ENCODE data around the gene KRTAP5-10.
A peak's percentile ranks its signal among the peaks of the same experiment; 100 is the strongest.
"Not testable (repeated sequence)": the region's sequence is repeated elsewhere in the genome, so short reads cannot be mapped to it uniquely, and the experiment has no call there.

The KRTAP5-10 gene

DNA sequence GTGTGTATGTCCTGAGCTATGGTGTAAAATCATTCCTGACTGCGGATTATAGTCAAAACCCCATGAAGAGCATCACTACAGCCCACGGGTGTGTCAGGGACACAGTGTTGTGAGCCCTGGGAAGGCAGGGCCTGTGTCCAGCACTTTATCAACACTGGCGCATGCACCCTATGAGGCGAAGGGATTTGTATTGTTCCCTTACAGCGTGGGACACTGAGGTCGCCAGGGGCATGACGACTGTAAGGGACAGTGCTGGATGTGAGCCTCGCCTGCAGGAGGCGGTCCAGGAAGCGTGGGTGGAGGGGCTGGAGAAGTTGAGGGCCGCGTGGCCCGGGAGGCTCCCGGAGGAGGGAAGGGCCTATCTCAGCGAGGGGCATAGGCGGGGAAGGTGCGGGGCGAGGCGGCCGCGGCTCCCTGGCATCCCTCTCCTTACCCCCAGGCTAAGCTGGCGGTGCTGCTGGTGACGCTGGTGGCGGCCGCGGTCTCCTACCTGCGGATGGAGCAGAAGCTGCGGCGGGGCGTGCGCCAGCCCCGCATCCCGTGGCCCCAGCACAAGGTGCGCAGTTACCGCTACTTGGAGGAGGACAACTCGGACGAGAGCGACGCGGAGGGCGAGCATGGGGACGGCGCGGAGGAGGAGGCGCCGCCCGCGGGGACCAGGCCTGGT, 41.6 kb downstream of the KRTAP5-10 start:
- H3K36me3 ChIP-seq (ENCODE audit: control insufficient read depth, low read depth, low read length); H3K9me3 ChIP-seq (ENCODE audit: control insufficient read depth, low read depth, low read length); H3K27ac ChIP-seq (ENCODE audit: low read length); H3K4me1 ChIP-seq (ENCODE audit: control insufficient read depth, low read depth, low read length); H3K9ac ChIP-seq (ENCODE audit: low read length): not testable (repeated sequence)
- Histone ChIP-seq H3K27me3 (ENCODE audit: control insufficient read depth, insufficient read depth, low read length) (peaks cover 23% of the 10 kb centered on the region), H3K4me3 (ENCODE audit: low read length) (peak overlapping the region; percentile 67)

DNA sequence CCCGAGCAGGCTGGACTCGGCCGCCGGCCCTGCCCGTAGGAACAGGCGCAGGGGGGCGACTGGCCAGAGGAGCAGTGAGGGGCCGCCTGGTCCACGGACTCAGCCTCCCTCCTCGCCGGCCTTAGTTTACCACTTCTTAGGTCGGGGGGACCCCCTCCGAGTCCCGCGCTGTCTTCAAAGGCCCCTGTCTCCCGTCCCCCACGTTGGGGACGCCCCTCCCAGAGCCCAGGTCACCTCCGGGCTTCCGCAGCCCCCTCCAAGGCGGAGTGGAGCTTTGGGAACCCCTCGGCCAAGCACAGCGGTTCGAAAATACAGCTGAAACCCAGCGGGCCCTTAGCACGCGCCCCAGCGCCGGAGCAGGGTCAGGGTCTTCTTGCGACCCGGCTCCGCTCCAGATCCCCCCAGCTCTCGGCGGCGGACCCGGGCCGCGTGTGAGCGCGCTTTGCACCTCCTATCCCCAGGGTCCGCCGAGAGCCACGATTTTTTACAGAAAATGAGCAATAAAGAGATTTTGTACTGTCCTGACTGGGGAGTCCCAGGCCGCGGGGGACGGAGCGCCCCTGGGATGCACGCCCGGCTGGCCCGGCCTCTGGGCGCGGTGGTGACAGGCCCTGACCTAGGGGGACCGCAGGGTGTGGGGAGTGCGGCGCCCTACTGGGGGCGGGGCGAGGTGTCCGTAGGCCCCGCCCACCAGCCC, 42.3 kb downstream of the KRTAP5-10 start:
- not testable (repeated sequence) for H3K36me3 ChIP-seq (ENCODE audit: control insufficient read depth, low read depth, low read length); H3K27ac ChIP-seq (ENCODE audit: low read length); H3K9me3 ChIP-seq (ENCODE audit: control insufficient read depth, low read depth, low read length); H3K4me1 ChIP-seq (ENCODE audit: control insufficient read depth, low read depth, low read length); H3K9ac ChIP-seq (ENCODE audit: low read length)
- Histone ChIP-seq H3K4me3 (ENCODE audit: low read length) (peak overlapping the region; percentile 67), H3K27me3 (ENCODE audit: control insufficient read depth, insufficient read depth, low read length) (peaks cover 23% of the 10 kb centered on the region)

DNA sequence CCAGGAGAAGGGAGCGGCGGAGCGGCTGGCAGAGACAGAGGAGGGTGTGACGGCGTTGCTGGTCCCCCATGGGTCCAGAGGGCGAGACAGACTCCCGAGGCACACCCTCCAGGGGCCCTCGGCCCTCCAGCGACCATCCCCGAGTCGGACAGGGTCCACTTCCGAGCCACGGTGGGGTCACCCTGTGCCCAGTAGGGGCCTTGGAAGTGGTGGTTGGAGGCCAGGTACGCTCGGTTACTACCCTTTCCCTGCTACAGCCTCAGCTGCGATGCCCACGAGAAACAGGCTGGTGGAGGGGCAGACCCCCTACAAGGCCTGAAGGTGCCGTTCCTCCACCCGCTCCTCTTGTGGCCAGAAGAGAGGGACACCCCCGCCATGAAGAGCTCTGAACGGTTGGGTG, 42.9 kb downstream of the KRTAP5-10 start:
- not testable (repeated sequence) for H3K36me3 ChIP-seq (ENCODE audit: control insufficient read depth, low read depth, low read length); H3K9ac ChIP-seq (ENCODE audit: low read length); H3K27ac ChIP-seq (ENCODE audit: low read length); H3K4me3 ChIP-seq (ENCODE audit: low read length); H3K4me1 ChIP-seq (ENCODE audit: control insufficient read depth, low read depth, low read length); H3K9me3 ChIP-seq (ENCODE audit: control insufficient read depth, low read depth, low read length)
- peaks cover 23% of the 10 kb centered on the region for H3K27me3 ChIP-seq (ENCODE audit: control insufficient read depth, insufficient read depth, low read length)

DNA sequence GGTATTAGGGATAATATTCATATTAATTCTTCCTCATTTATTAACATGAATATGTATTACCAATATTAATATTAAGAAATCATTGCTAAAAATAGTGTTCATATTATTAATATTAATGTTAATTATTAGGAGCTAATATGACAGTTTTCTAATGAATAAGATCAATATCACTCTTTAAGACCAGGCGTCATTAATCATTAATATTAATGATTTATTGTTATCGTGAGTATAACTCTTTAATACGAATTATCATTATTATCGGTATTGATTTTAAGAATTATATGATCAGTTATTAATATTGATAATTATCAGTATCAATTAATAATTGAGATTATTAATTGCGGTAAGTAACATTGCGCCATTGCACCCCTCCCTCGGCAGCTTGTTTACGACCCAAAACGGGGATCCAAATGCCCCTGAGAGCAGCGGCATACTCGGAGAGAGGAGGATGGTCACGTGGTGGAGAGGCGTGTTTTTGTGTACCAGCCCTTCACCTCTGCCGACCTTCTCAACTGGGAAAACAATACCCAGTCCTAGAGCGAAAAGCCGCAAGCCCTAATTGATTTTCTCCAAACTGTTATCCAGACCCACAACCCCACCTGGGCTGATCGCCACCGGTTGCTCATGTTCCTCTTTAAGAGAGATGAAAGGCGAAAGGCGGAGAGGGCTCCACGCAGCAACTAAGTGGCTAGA, 46.0 kb downstream of the KRTAP5-10 start:
- H3K9ac ChIP-seq (ENCODE audit: low read length), result not testable (repeated sequence)
- peaks cover 14% of the 10 kb centered on the region for H3K27me3 ChIP-seq (ENCODE audit: control insufficient read depth, insufficient read depth, low read length)

DNA sequence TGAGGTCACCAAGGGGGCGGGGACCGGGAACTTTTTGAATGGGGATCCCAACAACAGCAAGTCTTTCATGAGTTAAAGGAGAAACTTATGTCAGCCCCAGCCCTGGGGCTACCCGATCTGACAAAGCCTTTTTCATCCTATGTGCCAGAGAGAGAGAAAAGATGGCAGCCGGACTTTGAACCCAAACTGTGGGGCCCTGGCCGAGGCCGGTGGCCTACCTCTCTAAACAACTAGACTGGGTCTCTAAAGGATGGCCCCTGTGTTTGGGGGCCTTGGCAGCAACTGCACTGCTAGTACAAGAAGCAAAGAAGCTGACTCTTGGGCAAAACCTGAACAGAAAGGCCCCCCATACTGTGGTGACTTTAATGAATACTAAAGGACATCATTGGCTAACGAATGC, 48.6 kb downstream of the KRTAP5-10 start:
- not testable (repeated sequence) for H3K9ac ChIP-seq (ENCODE audit: low read length); H3K27me3 ChIP-seq (ENCODE audit: control insufficient read depth, insufficient read depth, low read length); H3K4me1 ChIP-seq (ENCODE audit: control insufficient read depth, low read depth, low read length); H3K4me3 ChIP-seq (ENCODE audit: low read length); H3K36me3 ChIP-seq (ENCODE audit: control insufficient read depth, low read depth, low read length); H3K27ac ChIP-seq (ENCODE audit: low read length); H3K9me3 ChIP-seq (ENCODE audit: control insufficient read depth, low read depth, low read length)

More for the DNA sequence above, 46.0 kb downstream of the KRTAP5-10 start:
- not testable (repeated sequence) for H3K4me1 ChIP-seq (ENCODE audit: control insufficient read depth, low read depth, low read length); H3K27ac ChIP-seq (ENCODE audit: low read length); H3K36me3 ChIP-seq (ENCODE audit: control insufficient read depth, low read depth, low read length); H3K4me3 ChIP-seq (ENCODE audit: low read length); H3K9me3 ChIP-seq (ENCODE audit: control insufficient read depth, low read depth, low read length)

DNA sequence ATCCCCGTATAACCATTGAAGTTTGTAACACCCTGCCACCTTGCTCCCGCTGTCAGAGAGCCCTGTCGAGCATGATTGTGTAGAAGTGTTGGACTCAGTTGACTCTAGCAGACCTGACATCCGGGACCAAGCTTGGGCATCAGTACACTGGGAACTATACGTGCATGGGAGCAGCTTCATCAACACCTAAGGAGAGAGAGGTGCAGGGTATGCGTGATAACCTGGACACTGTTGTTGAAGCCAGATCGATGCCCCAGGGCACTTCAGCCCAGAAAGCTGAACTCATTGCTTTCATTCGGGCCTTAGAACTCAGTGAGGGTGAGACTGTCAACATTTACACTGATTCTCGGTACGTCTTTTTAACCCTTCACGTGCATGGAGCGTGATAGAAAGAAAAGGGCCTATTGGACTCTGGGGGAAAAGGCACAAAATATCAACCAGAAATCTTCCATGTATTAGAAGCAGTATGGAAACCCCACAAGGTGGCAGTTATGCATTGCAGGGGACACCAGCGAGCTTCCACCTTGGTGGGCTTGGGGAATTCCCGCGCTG, 49.1 kb downstream of the KRTAP5-10 start:
- H3K4me3 ChIP-seq (ENCODE audit: low read length); H3K27me3 ChIP-seq (ENCODE audit: control insufficient read depth, insufficient read depth, low read length); H3K27ac ChIP-seq (ENCODE audit: low read length); H3K9me3 ChIP-seq (ENCODE audit: control insufficient read depth, low read depth, low read length); H3K36me3 ChIP-seq (ENCODE audit: control insufficient read depth, low read depth, low read length); H3K9ac ChIP-seq (ENCODE audit: low read length); H3K4me1 ChIP-seq (ENCODE audit: control insufficient read depth, low read depth, low read length): not testable (repeated sequence)

DNA sequence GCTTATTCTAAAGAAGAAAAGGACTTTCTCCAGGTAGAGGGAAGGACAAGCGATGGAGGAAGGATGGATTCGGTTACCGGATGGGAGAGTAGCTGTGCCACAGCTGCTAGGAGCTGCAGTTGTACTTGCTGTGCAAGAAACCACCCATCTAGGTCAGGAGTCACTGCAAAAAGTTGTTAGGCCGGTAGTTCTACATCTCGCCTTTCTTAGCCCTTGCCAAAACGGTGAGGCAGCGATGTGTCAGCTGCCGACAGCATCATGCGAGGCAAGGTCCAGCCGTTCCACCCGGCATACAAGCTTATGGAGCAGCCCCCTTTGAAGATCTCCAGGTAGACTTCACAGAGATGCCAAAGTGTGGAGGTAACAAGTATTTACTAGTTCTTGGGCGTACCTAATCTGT, 49.6 kb downstream of the KRTAP5-10 start:
- not testable (repeated sequence) for H3K36me3 ChIP-seq (ENCODE audit: control insufficient read depth, low read depth, low read length); H3K4me3 ChIP-seq (ENCODE audit: low read length); H3K27ac ChIP-seq (ENCODE audit: low read length)

More for the DNA sequence above, 49.6 kb downstream of the KRTAP5-10 start:
- not testable (repeated sequence) for H3K9me3 ChIP-seq (ENCODE audit: control insufficient read depth, low read depth, low read length); H3K4me1 ChIP-seq (ENCODE audit: control insufficient read depth, low read depth, low read length); H3K9ac ChIP-seq (ENCODE audit: low read length); H3K27me3 ChIP-seq (ENCODE audit: control insufficient read depth, insufficient read depth, low read length)
